Neural progenitor cell (in vitro differentiated cells): ENCODE results near the gene LCAT.
"Not testable (repeated sequence)": the region's sequence is repeated elsewhere in the genome, so short reads cannot be mapped to it uniquely, and the experiment has no call there.

ENCODE experiments used
- CTCF ChIP-seq: fragments of 200-600 bp; sonication (generic); IDR thresholded peaks from 2 replicates; pipeline ENCODE4 v1.5.1; 2017; ENCODE audit warnings: antibody characterized with exemption, mild to moderate bottlenecking
- EZH2 ChIP-seq: fragments of 200-600 bp; sonication (generic); IDR thresholded peaks from 2 replicates; pipeline ENCODE4 v1.6.1; 2017; ENCODE audit warnings: antibody characterized with exemption, mild to moderate bottlenecking, moderate library complexity
- EZH2phosphoT487 ChIP-seq: fragments of 200-600 bp; sonication (generic); IDR thresholded peaks from 2 replicates; pipeline ENCODE4 v1.6.1; 2017; ENCODE audit warnings: antibody characterized with exemption

- TF ChIP-seq CTCF, EZH2, EZH2phosphoT487: not testable (repeated sequence)
These were observed 28.4 kb upstream of the LCAT start for GRCh38 chr16:67972285-67972684.
